MM.1S (cell line): Measurements from ENCODE around the gene IGFBP4.

Experiments used
- EZH2 ChIP-seq: fragments of 300-600 bp; sonication (generic); optimal IDR thresholded peaks from 2 replicates; pipeline ENCODE3; 2017; ENCODE audit warnings: low read depth, mild to moderate bottlenecking, antibody characterized with exemption, low read length, mixed read lengths
- TF ChIP-seq, protein P1 (sequence below): fragments of 300-600 bp; sonication (generic); IDR thresholded peaks from 2 replicates; pipeline ENCODE4 v1.5.1; 2016; ENCODE audit warnings: antibody characterized with exemption, low read length, mixed read lengths

DNA sequence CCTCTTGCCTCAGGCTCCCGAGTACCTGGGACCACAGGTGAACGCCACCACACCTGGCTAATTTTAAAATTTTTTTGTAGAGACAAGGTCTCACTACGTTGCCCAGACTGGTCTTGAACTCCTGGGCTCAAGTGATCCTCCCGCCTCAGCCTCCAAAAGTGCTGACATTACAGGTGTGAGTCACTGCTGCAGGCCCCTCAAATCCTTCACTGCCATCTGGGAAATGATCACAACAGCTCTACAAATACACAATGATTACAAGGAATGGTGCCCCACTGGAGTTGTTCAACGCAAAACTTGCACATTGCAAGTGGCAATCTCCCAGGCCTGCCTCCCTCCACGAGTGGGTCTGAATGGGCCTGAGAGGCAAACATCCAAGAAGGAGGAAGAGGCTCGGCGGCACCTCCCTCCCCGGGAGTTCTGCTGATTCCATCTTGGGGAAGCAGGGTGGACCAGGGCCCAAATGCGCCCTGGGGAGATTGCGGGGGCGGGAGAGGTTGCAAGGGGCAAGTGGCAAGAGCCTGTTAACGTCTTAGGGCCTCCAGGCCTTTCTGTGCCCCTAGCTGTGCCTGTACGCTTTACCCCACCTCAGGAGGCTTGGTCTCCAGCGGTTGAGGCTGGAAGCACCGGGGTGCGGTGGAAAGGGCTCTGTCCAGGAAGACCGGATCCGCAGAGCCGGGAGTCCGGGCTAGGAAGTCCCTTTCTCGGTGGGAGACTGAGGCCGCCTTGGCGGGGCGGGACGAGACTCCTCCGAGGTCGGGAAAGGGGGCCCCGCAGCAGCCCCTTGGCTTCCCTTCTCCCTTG lies 656 bp upstream of the IGFBP4 start:
- TF ChIP-seq, protein P1, sequence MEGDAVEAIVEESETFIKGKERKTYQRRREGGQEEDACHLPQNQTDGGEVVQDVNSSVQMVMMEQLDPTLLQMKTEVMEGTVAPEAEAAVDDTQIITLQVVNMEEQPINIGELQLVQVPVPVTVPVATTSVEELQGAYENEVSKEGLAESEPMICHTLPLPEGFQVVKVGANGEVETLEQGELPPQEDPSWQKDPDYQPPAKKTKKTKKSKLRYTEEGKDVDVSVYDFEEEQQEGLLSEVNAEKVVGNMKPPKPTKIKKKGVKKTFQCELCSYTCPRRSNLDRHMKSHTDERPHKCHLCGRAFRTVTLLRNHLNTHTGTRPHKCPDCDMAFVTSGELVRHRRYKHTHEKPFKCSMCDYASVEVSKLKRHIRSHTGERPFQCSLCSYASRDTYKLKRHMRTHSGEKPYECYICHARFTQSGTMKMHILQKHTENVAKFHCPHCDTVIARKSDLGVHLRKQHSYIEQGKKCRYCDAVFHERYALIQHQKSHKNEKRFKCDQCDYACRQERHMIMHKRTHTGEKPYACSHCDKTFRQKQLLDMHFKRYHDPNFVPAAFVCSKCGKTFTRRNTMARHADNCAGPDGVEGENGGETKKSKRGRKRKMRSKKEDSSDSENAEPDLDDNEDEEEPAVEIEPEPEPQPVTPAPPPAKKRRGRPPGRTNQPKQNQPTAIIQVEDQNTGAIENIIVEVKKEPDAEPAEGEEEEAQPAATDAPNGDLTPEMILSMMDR, result no peak
- no peak for TF ChIP-seq EZH2
